ENCODE data around the gene C16orf74.

The C16orf74 gene

GRCh38 chr16:85750827-85751697, at the start of gene C16orf74:
TSS of gene C16orf74 (minus strand) at chr16:85751096. CDS start at chr16:85735217, 15,879 bp downstream.
- peak; percentile 53 to 87 (median 73) for DNase-seq

GRCh38 chr16:85800321-85800669, 49.4 kb upstream of the C16orf74 start:
- peak in 1 of 3 donors; percentile 48 for DNase-seq

DNA sequence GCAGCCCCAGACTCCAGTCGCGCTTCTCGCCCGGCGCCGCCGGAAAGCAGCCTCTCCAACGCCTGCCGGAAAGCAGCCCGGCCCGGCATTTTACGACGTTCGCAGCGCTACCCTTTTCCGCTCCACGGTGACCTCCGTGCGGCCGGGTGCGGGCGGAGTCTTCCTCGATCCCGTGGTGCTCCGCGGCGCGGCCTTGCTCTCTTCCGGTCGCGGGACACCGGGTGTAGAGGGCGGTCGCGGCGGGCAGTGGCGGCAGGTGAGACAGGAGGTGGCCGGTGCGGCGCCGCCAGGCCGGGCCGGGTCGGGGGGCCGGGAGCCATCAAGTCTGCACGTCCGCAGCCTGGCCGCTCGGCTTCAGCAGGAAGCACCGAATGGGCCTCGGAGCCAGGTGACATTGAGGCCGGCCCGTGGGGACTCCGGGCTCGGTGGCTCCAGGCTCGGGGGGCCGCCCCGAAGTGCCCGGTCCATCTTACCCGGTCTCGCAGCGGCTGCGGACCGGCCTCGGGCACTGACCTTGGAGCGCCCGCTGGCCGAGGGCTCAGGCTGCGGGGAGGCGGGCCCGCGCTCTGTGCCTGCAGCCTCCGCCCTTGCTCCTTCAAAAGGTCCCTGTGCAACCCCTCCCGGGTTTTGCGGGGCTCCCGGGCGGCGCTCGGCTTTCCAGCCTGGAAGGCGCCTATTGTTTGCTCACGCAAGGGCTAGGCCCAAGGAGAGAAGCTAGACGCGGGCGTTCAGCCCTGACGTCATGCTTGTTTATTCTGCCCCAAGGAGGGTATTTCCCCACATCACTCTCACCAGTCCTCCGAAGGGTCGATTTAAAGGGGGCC, 48.8 kb upstream of the C16orf74 start, which contains the start of the genes COX4I1 and EMC8:
Gene COX4I1 (plus strand): TSS at position 199 of the 824 bp plus-strand sequence. CDS start 1,511 bp downstream, outside the sequence.
Gene EMC8 (minus strand): TSS at position 48 of the 824 bp plus-strand sequence. CDS start 249 bp downstream, outside the sequence.
- peak; percentile 96 to 98 (median 98) for DNase-seq

GRCh38 chr16:85798901-85799496, 48.1 kb upstream of the C16orf74 start:
- DNase-seq, result peak; percentile 51 to 72 (median 56)

- no peak for DNase-seq
These were observed 47.4 kb upstream of the C16orf74 start for GRCh38 chr16:85798283-85798776.

GRCh38 chr16:85796599-85796998, 45.7 kb upstream of the C16orf74 start:
- DNase-seq, result no peak

- DNase-seq, result no peak
These were observed 45.3 kb upstream of the C16orf74 start for GRCh38 chr16:85796152-85796551.

DNA sequence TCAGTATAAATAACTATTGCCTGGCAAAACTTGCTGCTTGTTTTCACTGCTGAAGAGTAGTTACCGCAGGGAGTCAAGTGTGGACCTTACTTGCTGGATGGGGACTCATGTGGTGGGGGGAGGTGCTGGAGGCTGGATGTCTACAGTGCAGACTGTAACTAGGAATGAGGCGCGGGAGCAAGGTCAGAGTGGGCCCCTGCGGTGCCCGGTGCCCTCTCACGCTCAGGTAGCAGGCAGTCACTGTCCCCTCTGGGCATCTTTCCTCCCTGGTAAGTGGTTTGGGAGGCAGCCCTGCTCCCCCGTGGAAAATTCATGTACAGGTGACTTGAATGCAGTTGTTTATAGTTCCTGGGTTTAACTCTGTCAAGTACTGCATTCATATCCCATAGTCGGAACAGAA, 43.8 kb upstream of the C16orf74 start:
- no peak for DNase-seq

GRCh38 chr16:85793662-85794298, 42.9 kb upstream of the C16orf74 start:
- DNase-seq, result no peak

DNA sequence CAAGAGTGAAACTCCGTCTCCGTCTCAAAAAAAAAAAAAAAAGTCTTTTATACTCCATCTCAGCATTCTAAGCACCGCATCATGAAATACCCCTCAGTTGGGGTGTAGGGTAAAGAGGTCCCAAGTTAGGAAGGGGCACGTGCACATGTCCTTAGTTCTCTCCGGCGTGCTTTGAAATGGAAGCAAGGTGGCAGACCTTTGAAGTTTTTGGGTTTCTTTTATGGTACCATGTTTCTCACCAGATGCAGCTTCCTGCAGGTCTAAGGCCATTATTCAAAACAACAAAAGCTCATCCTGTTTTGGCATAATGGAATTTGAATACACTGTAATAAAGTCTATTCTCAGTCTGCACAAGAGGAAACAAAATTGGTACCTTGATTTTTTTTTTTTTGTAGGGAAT, 38.9 kb upstream of the C16orf74 start:
- DNase-seq, result no peak

- DNase-seq, result peak in 1 of 3 donors; percentile 7
These were observed 37.9 kb upstream of the C16orf74 start for GRCh38 chr16:85788819-85789218.

- DNase-seq, result no peak
These were observed 35.0 kb upstream of the C16orf74 start for GRCh38 chr16:85785927-85786326.

GRCh38 chr16:85784813-85785212, 33.9 kb upstream of the C16orf74 start:
- no peak for DNase-seq

- no peak for DNase-seq
These were observed 32.5 kb upstream of the C16orf74 start for GRCh38 chr16:85783441-85783840.

DNA sequence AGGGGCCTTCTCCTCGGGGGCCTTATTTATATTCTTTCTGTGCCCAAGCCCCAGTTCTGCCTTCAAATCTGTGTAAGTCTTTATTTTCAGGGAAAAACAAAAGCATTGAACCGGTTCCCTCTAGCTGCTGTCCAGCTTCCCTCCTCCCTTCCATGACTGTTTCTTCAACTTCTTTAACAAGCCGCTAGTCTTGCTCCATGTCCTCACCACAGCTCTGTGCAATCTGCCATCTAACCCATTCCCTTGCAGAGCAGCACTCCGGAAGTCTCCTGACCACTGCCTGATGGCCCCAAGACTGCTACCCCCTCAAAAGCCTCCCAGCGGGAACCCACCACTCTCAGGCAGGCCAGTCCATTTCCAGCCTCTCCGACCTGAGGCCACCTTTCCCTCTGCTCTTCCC, 31.6 kb upstream of the C16orf74 start:
- DNase-seq, result no peak

GRCh38 chr16:85781695-85782370, 30.9 kb upstream of the C16orf74 start:
- no peak for DNase-seq

DNA sequence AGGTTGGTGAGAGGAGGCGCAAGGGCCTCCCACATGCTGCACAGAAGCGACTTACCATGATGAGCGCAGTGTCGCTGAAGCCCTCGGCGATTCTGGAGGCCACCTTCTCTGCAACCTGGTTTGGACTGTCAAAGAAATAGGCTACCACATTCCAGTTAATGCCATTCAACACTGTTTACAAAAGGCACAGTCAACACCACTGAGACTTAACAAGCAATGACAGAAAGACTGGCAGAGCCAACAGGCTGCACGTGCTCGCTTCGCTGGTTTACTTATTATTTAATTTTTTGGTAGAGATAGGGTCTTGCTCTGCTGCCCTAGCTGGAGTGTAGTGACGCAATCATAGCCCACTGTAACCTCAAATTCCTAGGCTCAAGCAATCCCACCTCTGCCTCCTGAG, 30.3 kb upstream of the C16orf74 start:
- DNase-seq, result no peak

- no peak for DNase-seq
These were observed 29.4 kb upstream of the C16orf74 start for GRCh38 chr16:85780281-85780680.

DNA sequence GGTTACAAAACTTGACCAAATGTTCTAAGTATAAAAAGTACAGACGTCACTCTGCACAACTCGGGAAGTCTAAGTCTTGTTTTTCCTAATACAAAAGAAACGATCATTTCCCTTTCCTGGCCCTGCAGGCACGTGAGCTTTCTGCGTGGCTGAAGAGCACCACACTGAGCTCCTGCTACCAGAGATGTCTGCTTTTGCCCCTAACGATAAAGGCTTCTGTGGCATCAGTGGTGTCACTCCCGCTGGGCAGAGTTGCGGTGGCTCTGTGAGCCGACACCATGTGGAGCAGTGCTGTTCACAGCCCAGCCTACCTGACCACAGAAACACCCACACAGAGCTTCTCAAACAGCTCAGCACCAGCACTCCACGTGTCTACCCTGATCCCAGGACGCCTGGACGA, 28.0 kb upstream of the C16orf74 start:
- no peak for DNase-seq

DNA sequence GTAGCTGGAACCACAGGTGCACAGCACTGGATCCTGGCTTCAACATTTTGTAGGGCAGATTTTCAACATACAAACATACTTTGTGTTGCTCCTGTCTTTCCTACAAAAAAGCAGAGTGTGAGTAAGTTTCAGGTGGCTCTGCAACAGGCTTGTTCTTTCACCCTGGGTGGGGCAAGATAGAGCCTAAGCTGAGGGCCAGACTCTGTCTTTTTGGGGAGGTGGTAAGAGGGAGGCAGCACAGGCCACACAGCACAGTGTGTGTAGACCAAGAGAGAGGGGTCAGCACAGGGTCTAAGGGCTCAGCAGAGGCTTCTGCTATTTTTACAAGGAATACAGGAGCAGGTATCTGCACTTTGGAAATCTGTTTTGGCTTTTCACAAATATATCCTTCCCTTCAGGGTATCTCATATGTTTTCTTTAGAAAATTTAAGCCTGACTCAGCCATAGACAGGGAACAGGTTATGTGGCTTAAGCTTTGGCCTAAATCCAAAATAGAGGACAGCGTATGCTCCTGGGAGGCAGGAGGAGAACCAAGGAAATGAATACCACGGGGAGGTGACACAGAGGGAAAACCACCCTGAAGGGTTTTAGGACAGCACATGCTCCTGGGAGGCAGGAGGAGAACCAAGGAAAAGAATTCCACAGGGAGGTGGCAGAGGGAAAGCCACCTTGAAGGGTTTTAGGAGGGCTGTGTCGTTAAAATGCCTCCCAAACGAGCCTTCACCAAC, 26.9 kb upstream of the C16orf74 start:
- DNase-seq, result no peak

DNA sequence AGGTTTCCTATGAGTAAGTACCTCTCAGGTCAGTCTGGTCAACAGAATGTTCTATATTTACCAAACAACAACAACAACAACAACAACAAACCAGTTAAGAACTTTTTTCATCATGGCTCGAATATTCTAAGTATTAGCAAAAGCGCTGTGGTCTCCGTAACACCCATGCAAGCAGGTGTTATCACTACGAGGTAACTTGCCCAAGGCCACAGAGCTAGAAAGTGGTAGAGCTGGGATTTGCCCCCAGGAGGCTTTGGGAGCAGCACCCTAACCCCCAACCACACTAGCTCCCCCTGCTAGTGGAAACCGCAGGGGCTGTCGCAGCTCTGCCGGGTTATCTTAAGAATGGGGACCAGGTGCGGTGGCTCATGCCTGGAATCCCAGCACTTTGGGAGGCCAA, 23.9 kb upstream of the C16orf74 start:
- no peak for DNase-seq
